Neutrophil (primary cell): ENCODE measurements around the gene SKIL.

Experiments used
- H3K27ac ChIP-seq: fragments of 200-600 bp; sonication (generic); 2 replicates; pipeline ENCODE4 v1.5.1; 2016; ENCODE audit warnings: mild to moderate bottlenecking, moderate library complexity
- H3K27me3 ChIP-seq: fragments of 200-600 bp; sonication (generic); 2 replicates; pipeline ENCODE4 v1.6.0; 2016; ENCODE audit warnings: mild to moderate bottlenecking
- H3K36me3 ChIP-seq: fragments of 200-600 bp; sonication (generic); 2 replicates; pipeline ENCODE4 v1.5.1; 2017
- H3K4me1 ChIP-seq, 2 experiments: fragments of 200-600 bp in 1 of 2; sonication (generic) in 1 of 2; 1 replicate in 1 of 2; 2 replicates in 1 of 2; pipeline versions ENCODE4 v1.5.1 to v1.6.1; 2013 to 2016; ENCODE audit warnings: low read depth in 1 of 2, low read length in 1 of 2, mild to moderate bottlenecking in 1 of 2, moderate library complexity in 1 of 2; ENCODE audit not compliant: control insufficient read depth in 1 of 2, insufficient read depth in 1 of 2
- H3K4me3 ChIP-seq, 2 experiments: fragments of 200-600 bp in 1 of 2; sonication (generic) in 1 of 2; 1 replicate in 1 of 2; 2 replicates in 1 of 2; pipeline ENCODE4 v1.5.1; 2013 to 2016; ENCODE audit warnings: low read depth in 1 of 2, low read length in 1 of 2, mild to moderate bottlenecking in 1 of 2, moderate library complexity in 1 of 2
- H3K9me3 ChIP-seq: fragments of 200-600 bp; sonication (generic); 2 replicates; pipeline ENCODE4 v1.5.1; 2016
- CTCF ChIP-seq: fragments of 200-600 bp; sonication (generic); IDR thresholded peaks from 2 replicates; pipeline ENCODE4 v1.5.1; 2016; ENCODE audit warnings: antibody characterized with exemption

Gene SKIL

DNA sequence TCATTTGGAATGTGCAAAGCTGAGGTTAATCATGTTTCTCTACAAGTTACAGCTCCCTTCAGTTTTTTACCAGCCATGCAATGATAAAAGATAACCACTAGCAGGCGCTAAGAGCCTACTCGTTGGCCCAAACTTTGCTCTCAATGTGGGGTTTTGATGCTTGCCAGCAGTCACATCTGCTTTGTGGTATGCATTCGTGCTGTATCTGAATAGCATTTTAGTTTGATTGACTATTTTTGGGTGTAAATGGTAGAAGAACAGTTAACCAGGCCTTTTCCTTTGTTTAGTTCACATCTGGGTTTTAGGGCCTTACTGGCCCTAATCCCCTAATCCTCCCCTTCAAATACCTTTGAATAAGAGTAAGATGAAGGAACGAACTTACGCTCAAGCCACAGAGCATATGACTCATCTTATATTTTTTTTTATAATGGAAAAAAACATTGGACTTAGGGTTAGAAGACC, 56.7 kb downstream of the SKIL start:
- H3K36me3 ChIP-seq, result no peaks in the 10 kb centered on the region
- peak; percentile 71 for TF ChIP-seq CTCF
- no peak overlapping the region for H3K4me3 ChIP-seq
- H3K4me1 ChIP-seq, result peaks cover 10 to 12% of the 10 kb centered on the region in 2 experiments
- H3K27ac ChIP-seq, result no peak overlapping the region
- H3K27me3 ChIP-seq, result peaks cover 69% of the 10 kb centered on the region
- no peaks in the 10 kb centered on the region for H3K9me3 ChIP-seq

DNA sequence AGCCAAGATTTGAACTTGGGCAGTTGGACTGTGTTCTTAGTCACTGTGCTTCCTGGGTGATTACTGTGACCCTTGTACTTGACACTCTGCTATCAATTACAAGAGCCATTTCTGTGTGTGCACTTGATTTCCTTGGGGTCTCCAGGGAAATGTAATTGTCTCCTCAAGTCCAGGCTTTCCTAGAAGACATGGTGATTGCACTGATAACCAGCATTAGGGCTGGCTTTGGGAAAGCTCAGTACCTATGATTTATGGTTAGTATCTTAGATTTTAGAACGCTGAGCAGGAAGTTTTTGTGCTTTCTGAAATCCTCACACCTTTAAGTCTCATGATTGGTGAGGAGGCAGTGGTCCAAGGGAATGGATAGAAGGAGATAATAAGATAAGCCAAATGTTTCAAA, 59.6 kb downstream of the SKIL start:
- TF ChIP-seq CTCF, result no peak
- peaks cover 15 to 20% of the 10 kb centered on the region in 2 experiments for H3K4me1 ChIP-seq
- peaks cover 82% of the 10 kb centered on the region for H3K27me3 ChIP-seq
- no peak overlapping the region for H3K27ac ChIP-seq
- no peaks in the 10 kb centered on the region for H3K36me3 ChIP-seq
- no peaks in the 10 kb centered on the region for H3K9me3 ChIP-seq
- H3K4me3 ChIP-seq, result no peak overlapping the region

DNA sequence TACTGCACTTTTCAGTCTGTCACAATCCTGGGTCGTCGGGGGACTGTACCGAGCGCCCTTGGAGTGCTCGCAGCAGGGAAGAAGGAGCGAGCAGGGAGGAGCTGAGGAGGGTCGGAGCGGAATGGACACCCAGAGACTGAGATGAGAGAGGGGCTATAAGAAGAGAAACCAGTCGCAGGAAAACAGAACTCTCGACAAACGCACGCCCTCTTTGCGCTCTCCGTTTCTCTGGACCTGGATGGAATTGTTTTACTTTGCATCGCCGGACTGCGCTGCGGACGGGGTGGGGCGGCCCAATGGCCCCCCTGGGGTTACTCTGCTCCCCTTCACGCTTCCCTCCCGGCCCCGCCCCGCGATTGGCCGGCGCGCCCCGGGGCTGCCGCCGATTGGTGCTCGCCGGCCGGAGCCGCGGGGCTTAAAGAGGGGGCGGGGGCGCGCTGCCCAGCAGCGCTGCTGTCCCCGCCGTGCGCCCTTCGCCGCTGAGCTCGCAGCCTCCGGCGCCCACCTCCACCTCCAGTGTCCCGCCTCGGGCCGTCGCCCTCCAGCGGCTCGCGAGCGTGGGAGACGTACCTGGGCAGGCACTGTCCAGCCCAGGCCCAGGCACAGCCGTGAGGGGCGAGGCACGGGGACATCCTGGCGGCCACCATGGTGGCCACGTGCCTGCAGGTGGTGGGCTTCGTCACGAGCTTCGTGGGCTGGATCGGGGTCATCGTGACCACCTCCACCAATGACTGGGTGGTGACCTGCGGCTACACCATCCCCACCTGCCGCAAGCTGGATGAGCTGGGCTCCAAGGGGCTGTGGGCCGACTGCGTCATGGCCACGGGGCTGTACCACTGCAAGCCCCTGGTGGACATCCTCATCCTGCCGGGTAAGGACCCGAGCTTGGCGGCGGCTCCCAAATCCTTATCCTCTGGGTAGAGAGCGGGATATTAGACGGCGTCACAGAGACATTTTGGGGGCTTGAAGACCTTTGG, 61.2 kb downstream of the SKIL start, which contains the start of gene CLDN11:
Gene CLDN11, plus strand, starts transcription at position 447 of the 977 bp plus-strand sequence. Its CDS starts 199 bp downstream, at position 646.
- H3K27ac ChIP-seq, result no peak within 1 kb of the TSS
- peaks cover 15 to 20% of the 10 kb centered on the region in 2 experiments for H3K4me1 ChIP-seq
- TF ChIP-seq CTCF, result no peak
- peak within 1 kb of the TSS in 1 of 2 experiments; percentile 5 for H3K4me3 ChIP-seq
- no peaks in the 10 kb centered on the region for H3K36me3 ChIP-seq
- H3K9me3 ChIP-seq, result no peaks in the 10 kb centered on the region
- peaks cover 82% of the 10 kb centered on the region for H3K27me3 ChIP-seq

DNA sequence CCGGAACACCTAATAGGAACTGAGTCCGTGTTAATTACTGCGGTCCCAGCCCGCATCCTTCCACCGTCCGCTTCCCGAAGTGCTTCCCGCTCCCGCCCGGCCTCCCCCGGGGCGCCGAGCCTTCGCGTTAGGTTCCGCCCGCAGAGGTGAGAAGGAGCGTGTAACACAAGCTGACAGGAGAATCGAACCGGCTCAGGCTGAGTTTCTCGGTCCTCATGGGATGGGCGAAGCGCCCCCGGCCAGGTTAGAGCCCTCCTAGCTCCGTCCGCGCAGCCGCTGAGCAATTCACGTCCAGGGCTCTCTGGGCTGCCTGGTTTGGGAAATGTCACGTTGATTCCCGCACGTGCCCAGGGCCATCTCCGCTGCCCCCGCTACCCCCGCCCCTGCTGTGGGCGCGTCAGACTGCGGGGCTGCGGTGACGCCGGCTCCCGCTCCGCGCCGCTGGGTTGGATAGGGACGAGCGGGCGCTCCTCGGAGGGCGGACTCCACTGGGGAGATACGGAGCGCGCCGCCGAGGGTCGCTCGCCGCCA, 62.1 kb downstream of the SKIL start:
- Histone ChIP-seq H3K27me3 (peaks cover 82% of the 10 kb centered on the region), H3K4me3 (no peak overlapping the region), H3K9me3 (no peaks in the 10 kb centered on the region), H3K4me1 (peaks cover 15 to 20% of the 10 kb centered on the region in 2 experiments), H3K36me3 (no peaks in the 10 kb centered on the region), H3K27ac (no peak overlapping the region)
- TF ChIP-seq CTCF, result no peak

- Histone ChIP-seq H3K4me1 (peaks cover 15 to 20% of the 10 kb centered on the region in 2 experiments), H3K4me3 (no peak overlapping the region), H3K27me3 (peaks cover 79% of the 10 kb centered on the region), H3K27ac (no peak overlapping the region), H3K9me3 (no peaks in the 10 kb centered on the region), H3K36me3 (no peaks in the 10 kb centered on the region)
- no peak for TF ChIP-seq CTCF
These were observed 62.8 kb downstream of the SKIL start for GRCh38 chr3:170420307-170420821.
